Ishikawa (cell line): ENCODE results near the gene SNED1.
A peak's percentile ranks its signal among the peaks of the same experiment; 100 is the strongest.

Source experiments
- CEBPB ChIP-seq: IDR thresholded peaks from 2 replicates; pipeline ENCODE4 v1.6.1; 2012
- CREB1 ChIP-seq: IDR thresholded peaks from 2 replicates; pipeline ENCODE4 v1.6.1; 2012; ENCODE audit warnings: low read depth
- EGR1 ChIP-seq: IDR thresholded peaks from 2 replicates; pipeline ENCODE4 v1.6.1; 2012
- EP300 ChIP-seq: IDR thresholded peaks from 2 replicates; pipeline ENCODE4 v1.6.1; 2012; ENCODE audit warnings: borderline replicate concordance
- FOXM1 ChIP-seq: IDR thresholded peaks from 2 replicates; pipeline ENCODE4 v1.6.1; 2012; ENCODE audit warnings: low read depth, borderline replicate concordance
- MAX ChIP-seq: IDR thresholded peaks from 2 replicates; pipeline ENCODE4 v1.6.1; 2012
- NFIC ChIP-seq: IDR thresholded peaks from 2 replicates; pipeline ENCODE4 v1.6.1; 2012
- RAD21 ChIP-seq: IDR thresholded peaks from 2 replicates; pipeline ENCODE4 v1.6.1; 2012; ENCODE audit warnings: low read depth
- REST ChIP-seq: IDR thresholded peaks from 2 replicates; pipeline ENCODE4 v1.6.1; 2012; ENCODE audit warnings: low read depth, mild to moderate bottlenecking
- TAF1 ChIP-seq: IDR thresholded peaks from 2 replicates; pipeline ENCODE4 v1.6.1; 2012; ENCODE audit warnings: low read depth, mild to moderate bottlenecking
- TCF12 ChIP-seq: IDR thresholded peaks from 2 replicates; pipeline ENCODE4 v1.6.1; 2012; ENCODE audit warnings: low read depth
- TEAD4 ChIP-seq: IDR thresholded peaks from 2 replicates; pipeline ENCODE4 v1.6.1; 2012
- USF1 ChIP-seq: IDR thresholded peaks from 2 replicates; pipeline ENCODE4 v1.6.1; 2012
- YY1 ChIP-seq: IDR thresholded peaks from 2 replicates; pipeline ENCODE4 v1.6.1; 2012; ENCODE audit warnings: low read depth
- ZBTB7A ChIP-seq: IDR thresholded peaks from 2 replicates; pipeline ENCODE4 v1.6.1; 2012; ENCODE audit warnings: low read depth

SNED1 gene

GRCh38 chr2:241048149-241048948, 49.9 kb downstream of the SNED1 start:
- TF ChIP-seq YY1 (no peak), ZBTB7A (no peak), RAD21 (no peak), EGR1 (no peak), TAF1 (no peak), USF1 (no peak), CEBPB (no peak), TEAD4 (no peak), CREB1 (no peak), NFIC (no peak), EP300 (no peak)

GRCh38 chr2:241048949-241049343, 50.5 kb downstream of the SNED1 start:
- TF ChIP-seq FOXM1 (no peak), USF1 (no peak), YY1 (no peak), REST (no peak), RAD21 (no peak), MAX (no peak), EGR1 (no peak), CREB1 (no peak)

GRCh38 chr2:241049739-241050623, 51.6 kb downstream of the SNED1 start:
- TF ChIP-seq REST, result peak; percentile 87
- TF ChIP-seq CEBPB, result no peak

GRCh38 chr2:241050624-241051577, 52.5 kb downstream of the SNED1 start:
- TF ChIP-seq REST, result no peak
- TF ChIP-seq CEBPB, result no peak
- TF ChIP-seq MAX, result no peak
- no peak for TF ChIP-seq USF1
- TF ChIP-seq TCF12, result no peak
- no peak for TF ChIP-seq YY1
- TF ChIP-seq EP300, result no peak
- no peak for TF ChIP-seq TEAD4
- no peak for TF ChIP-seq ZBTB7A
